ENCODE measurements around the gene CLEC4E. TPM values are rescaled to one million over a fixed set of nuclear protein-coding genes. Genes with fewer than 3 reads are reported as not detected.
A peak's percentile ranks its signal among the peaks of the same experiment; 100 is the strongest.
"Not testable (repeated sequence)": the region's sequence is repeated elsewhere in the genome, so short reads cannot be mapped to it uniquely, and the experiment has no call there.

The CLEC4E gene, protein sequence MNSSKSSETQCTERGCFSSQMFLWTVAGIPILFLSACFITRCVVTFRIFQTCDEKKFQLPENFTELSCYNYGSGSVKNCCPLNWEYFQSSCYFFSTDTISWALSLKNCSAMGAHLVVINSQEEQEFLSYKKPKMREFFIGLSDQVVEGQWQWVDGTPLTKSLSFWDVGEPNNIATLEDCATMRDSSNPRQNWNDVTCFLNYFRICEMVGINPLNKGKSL
- total RNA-seq (1 to 10 TPM; 2.0 to 3.2 TPM), polyA plus RNA-seq (ENCODE audit: insufficient read depth, low read depth, low replicate concordance) (0.98 TPM)
- long read RNA-seq, donor 1, result 0 reads
- long read RNA-seq, donor 2, result 0 reads

DNA sequence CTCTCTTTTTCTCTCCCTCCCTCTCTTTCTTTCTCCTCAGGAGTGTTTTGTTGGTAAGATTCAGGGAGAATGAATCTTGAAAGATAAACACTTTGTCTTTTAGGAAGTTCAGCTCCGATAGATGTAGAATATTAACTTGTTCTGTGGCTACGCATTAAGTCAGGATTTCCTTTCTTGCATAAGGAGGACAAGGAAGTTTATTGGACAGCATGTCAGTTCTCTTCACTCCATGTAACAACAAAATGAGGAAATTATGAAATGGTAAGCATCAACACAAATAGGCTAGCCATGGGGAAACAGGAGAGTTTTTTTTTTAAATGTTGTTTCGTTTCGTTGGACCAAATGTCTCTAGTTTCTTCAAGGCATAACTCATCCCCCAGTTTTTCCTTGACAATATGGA lies at the start of gene CLEC4E:
TSS of gene CLEC4E (minus strand) at position 75 of the 400 bp plus-strand sequence. CDS start 108 bp downstream, outside the sequence.
- H3K9me3 ChIP-seq; H3K36me3 ChIP-seq (ENCODE audit: low read depth, missing control alignments); H3K4me3 ChIP-seq; H3K4me1 ChIP-seq; intact Hi-C loops (cut with DNase I; ENCODE audit: low total_unique reads); H3K27me3 ChIP-seq; DNase-seq: not testable (repeated sequence)
- 44 to 46% methylated on average over 4 of the region's 4 CpGs for WGBS, 2 donors
- H3K27ac ChIP-seq, result peak within 1 kb of the TSS in 1 of 2 donors; percentile 41

DNA sequence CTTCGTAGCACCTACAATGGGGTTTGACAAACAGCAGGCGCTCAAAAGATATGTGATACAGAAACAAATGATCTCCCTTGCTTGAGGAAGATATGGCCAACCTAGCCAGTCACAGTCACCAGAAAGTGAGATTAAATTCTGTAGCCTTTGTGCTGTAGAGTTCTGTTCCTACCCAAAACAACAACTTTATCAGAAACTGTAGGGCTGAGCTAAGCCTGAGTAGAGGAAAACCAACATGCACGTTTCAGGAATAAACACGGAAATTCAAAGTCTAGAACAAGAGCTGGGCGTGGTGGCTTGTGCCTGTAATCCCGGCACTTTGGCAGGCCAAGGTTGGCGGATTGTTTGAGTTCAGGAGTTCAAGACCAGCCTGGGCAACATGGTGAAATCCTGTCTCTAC lies 49.0 kb upstream of the CLEC4E start:
- 83 to 90% methylated on average over 7 of the region's 7 CpGs for WGBS, 2 donors

DNA sequence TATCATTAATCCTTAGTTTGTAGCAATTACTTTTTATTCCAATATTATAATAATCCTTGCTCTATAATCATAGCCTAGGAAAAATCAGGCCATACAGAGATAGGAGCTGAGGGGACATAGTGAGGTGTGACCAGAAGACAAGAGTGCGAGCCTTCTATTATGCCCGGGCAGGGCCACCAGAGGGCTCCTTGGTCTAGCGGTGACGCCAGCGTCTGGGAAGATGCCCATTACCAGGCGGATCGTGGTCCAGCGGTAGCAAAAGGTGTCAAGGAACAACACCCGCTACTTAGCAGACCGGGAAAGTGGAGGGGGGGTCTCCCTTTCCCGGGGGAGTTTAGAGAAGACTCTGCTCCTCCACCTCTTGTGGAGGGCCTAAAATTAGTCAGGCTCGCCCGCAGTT lies 43.8 kb upstream of the CLEC4E start:
- H3K27ac ChIP-seq; H3K9me3 ChIP-seq; H3K27me3 ChIP-seq; H3K36me3 ChIP-seq (ENCODE audit: low read depth, missing control alignments); H3K4me3 ChIP-seq; DNase-seq; intact Hi-C loops (cut with DNase I; ENCODE audit: low total_unique reads); H3K4me1 ChIP-seq: not testable (repeated sequence)
- WGBS, 2 donors, result 84 to 88% methylated on average over 13 of the region's 13 CpGs

More for the DNA sequence above, 49.0 kb upstream of the CLEC4E start:
- intact Hi-C loops (cut with DNase I; ENCODE audit: low total_unique reads), result no loop called here
- H3K27me3 ChIP-seq, result no peaks in the 10 kb centered on the region
- no peaks in the 10 kb centered on the region for H3K9me3 ChIP-seq
- no peak overlapping the region for H3K27ac ChIP-seq
- H3K4me1 ChIP-seq, result no peaks in the 10 kb centered on the region
- DNase-seq, result no peak
- no peak for TF ChIP-seq POLR2A (IDR thresholded peaks at IDR 0.05)
- TF ChIP-seq, protein P1, sequence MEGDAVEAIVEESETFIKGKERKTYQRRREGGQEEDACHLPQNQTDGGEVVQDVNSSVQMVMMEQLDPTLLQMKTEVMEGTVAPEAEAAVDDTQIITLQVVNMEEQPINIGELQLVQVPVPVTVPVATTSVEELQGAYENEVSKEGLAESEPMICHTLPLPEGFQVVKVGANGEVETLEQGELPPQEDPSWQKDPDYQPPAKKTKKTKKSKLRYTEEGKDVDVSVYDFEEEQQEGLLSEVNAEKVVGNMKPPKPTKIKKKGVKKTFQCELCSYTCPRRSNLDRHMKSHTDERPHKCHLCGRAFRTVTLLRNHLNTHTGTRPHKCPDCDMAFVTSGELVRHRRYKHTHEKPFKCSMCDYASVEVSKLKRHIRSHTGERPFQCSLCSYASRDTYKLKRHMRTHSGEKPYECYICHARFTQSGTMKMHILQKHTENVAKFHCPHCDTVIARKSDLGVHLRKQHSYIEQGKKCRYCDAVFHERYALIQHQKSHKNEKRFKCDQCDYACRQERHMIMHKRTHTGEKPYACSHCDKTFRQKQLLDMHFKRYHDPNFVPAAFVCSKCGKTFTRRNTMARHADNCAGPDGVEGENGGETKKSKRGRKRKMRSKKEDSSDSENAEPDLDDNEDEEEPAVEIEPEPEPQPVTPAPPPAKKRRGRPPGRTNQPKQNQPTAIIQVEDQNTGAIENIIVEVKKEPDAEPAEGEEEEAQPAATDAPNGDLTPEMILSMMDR (IDR thresholded peaks at IDR 0.05), result no peak
- no peak overlapping the region for H3K4me3 ChIP-seq
- H3K36me3 ChIP-seq (ENCODE audit: low read depth, missing control alignments), result no peaks in the 10 kb centered on the region

DNA sequence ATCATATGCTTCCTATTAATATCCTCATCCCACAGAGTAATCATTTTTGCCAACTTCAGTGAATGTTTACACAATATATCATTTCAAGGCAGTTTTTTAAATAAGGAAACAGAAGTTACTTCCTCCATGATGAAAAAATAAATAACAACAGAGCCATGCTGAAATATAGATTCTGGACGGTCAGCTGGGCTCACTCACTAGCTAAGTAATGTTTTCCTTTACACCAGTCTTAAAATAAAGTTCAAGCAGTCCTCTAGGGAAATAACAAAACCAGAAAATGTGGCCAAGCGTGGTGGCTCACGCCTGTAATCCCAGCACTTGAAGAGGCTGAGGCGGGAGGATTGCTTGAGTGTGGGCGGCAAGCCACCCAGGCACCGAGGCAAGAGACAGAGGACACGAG lies 43.3 kb upstream of the CLEC4E start:
- Histone ChIP-seq H3K4me3 (no peak overlapping the region), H3K4me1 (no peaks in the 10 kb centered on the region), H3K27me3 (no peaks in the 10 kb centered on the region), H3K36me3 (ENCODE audit: low read depth, missing control alignments) (no peaks in the 10 kb centered on the region), H3K27ac (no peak overlapping the region), H3K9me3 (no peaks in the 10 kb centered on the region)
- no peak for DNase-seq
- TF ChIP-seq, protein P1 (IDR thresholded peaks at IDR 0.05), result no peak
- TF ChIP-seq POLR2A (IDR thresholded peaks at IDR 0.05), result no peak
- 66 to 78% methylated on average over 7 of the region's 7 CpGs for WGBS, 2 donors
- intact Hi-C loops (cut with DNase I; ENCODE audit: low total_unique reads), result no loop called here

DNA sequence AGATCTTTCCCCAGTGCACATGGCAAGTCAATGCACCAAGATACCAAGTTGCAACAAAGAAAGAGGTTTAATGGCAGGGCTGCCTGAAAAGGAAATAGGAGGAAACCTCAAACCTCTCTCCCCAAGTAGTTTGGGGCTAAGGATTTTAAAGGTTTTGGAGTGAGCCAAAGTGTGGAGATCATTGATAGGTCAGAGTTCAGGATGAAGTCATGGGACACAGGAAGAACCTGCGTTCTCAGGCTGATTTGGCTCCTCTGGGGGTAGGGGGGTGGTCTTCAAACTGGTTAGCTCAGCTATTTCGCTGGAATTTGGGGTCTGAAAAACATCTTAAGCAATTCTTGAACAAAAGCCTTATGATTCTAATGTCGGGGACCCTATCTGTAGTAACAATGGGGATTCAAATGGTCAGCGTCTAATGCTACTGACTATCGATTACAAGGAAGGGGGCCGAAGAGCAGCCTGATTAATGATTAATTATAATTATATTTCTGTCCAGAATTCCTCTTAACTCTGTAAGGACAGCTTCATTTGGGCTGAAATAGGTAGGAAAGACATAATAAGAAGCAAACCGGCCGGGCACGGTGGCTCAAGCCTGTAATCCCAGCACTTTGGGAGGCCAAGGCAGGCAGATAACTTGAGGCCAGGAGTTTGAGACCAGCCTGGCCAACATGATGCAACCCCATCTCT lies 40.5 kb upstream of the CLEC4E start:
- Histone ChIP-seq H3K27ac (no peak overlapping the region), H3K9me3 (no peaks in the 10 kb centered on the region), H3K4me3 (no peak overlapping the region), H3K4me1 (no peaks in the 10 kb centered on the region), H3K27me3 (no peaks in the 10 kb centered on the region), H3K36me3 (ENCODE audit: low read depth, missing control alignments) (no peaks in the 10 kb centered on the region)
- 75 to 79% methylated on average over 9 of the region's 9 CpGs for WGBS, 2 donors
- TF ChIP-seq POLR2A (IDR thresholded peaks at IDR 0.05), result no peak
- TF ChIP-seq, protein P1 (IDR thresholded peaks at IDR 0.05), result no peak
- no peak for DNase-seq
- intact Hi-C loops (cut with DNase I; ENCODE audit: low total_unique reads), result no loop called here
